Measurements from ENCODE around the gene SEMA5A.

GRCh38 chr5:9500625-9501024 is 45.2 kb downstream of the SEMA5A start:
- TF ChIP-seq, protein P1, sequence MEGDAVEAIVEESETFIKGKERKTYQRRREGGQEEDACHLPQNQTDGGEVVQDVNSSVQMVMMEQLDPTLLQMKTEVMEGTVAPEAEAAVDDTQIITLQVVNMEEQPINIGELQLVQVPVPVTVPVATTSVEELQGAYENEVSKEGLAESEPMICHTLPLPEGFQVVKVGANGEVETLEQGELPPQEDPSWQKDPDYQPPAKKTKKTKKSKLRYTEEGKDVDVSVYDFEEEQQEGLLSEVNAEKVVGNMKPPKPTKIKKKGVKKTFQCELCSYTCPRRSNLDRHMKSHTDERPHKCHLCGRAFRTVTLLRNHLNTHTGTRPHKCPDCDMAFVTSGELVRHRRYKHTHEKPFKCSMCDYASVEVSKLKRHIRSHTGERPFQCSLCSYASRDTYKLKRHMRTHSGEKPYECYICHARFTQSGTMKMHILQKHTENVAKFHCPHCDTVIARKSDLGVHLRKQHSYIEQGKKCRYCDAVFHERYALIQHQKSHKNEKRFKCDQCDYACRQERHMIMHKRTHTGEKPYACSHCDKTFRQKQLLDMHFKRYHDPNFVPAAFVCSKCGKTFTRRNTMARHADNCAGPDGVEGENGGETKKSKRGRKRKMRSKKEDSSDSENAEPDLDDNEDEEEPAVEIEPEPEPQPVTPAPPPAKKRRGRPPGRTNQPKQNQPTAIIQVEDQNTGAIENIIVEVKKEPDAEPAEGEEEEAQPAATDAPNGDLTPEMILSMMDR (IDR thresholded peaks at IDR 0.05 in 4 of 5, conservative IDR thresholded peaks at IDR 0.05 in 1 of 5) = no peak
- no peak for TF ChIP-seq POLR2A (IDR thresholded peaks at IDR 0.05)

Data from gastrocnemius medialis (tissue), 4 donors.